Esophagus muscularis mucosa (tissue), 3 donors: ENCODE data around the gene SLC25A13.

Experiments
- POLR2A ChIP-seq: fragments of 450-650 bp; IDR thresholded peaks from one replicate; pipeline ENCODE4 v1.6.1; 2017; ENCODE audit warnings: antibody characterized with exemption, moderate library complexity, mild to moderate bottlenecking, low read depth
- POLR2AphosphoS5 ChIP-seq, 2 donors: sonication (generic); formaldehyde crosslinking; IDR thresholded peaks; one replicate each; pipeline ENCODE4 v1.6.1; 2017; ENCODE audit warnings: antibody characterized with exemption in 2 of 2
- TF ChIP-seq, protein P1 (sequence below), 3 experiments: fragments of 200-600 bp in 2 of 3; fragments of 450-650 bp in 1 of 3; sonication (generic) in 2 of 3; IDR thresholded peaks; one replicate each; pipeline ENCODE4 v1.5.1; 2017 to 2019; ENCODE audit warnings: antibody characterized with exemption in 3 of 3, mild to moderate bottlenecking in 2 of 3, moderate library complexity in 1 of 3

DNA sequence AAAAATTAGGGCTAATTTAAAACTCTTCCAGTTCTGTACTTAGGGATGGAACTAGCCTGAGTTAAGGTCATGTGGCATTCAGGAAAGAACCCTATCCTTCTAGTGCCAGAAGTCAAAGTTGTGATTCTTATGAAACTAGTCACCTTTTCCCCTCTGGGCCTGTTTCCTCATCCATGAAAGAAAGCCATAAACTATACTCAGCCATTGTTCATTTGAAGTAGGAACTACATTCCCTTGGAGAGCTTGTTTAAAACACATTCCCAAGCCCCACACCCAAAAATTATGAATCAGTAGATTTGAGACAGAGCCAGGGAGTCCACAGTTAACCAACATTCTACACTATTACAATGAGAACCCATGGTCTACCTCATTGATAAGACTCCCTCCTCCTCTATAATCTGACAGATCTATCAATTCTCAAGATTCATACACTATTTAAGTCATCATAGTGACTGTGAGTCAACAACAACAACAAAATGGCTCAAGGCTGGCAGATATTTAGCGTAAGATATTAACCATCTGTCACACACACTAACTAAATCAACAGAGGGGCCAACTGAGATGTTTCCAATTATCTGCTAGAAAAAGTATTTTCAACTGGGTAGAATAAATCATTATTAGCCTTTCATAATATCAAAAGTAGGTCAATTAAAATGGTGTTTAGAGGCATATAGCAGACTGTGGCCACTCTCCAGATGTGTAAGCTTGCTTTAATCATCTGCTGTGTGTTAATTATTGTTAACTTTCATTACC lies 102.3 kb downstream of the SLC25A13 start:
- TF ChIP-seq, protein P1, sequence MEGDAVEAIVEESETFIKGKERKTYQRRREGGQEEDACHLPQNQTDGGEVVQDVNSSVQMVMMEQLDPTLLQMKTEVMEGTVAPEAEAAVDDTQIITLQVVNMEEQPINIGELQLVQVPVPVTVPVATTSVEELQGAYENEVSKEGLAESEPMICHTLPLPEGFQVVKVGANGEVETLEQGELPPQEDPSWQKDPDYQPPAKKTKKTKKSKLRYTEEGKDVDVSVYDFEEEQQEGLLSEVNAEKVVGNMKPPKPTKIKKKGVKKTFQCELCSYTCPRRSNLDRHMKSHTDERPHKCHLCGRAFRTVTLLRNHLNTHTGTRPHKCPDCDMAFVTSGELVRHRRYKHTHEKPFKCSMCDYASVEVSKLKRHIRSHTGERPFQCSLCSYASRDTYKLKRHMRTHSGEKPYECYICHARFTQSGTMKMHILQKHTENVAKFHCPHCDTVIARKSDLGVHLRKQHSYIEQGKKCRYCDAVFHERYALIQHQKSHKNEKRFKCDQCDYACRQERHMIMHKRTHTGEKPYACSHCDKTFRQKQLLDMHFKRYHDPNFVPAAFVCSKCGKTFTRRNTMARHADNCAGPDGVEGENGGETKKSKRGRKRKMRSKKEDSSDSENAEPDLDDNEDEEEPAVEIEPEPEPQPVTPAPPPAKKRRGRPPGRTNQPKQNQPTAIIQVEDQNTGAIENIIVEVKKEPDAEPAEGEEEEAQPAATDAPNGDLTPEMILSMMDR (IDR thresholded peaks at IDR 0.05) = no peak
- TF ChIP-seq POLR2A (no peak), POLR2AphosphoS5 (IDR thresholded peaks at IDR 0.05) (peak in 1 of 2 donors; percentile 26)
